K562 (cell line): ENCODE measurements around the gene ZC3HAV1L. TPM values are rescaled to one million over a fixed set of nuclear protein-coding genes. Genes with fewer than 3 reads are reported as not detected.

Experiments
- ATAC-seq: fragments of 200-7000 bp; cut with Tn5 transposase; 3 replicates; pipeline ENCODE4 v1.9.1; 2020; ENCODE audit warnings: moderate library complexity
- BruUV-seq: library from RNA; stranded (reverse); fragments of 400-500 nt; replicated peaks from 2 replicates; lab custom pipeline; 2021; lab: Mats Ljungman, UMichigan
- CTCF ChIA-PET: fragments of 300-600 bp; formaldehyde crosslinking; extraction: SDS; loops from one replicate; lab custom pipeline; 2021; ENCODE audit warnings: low intra/inter-chr PET ratio; lab: Yijun Ruan, JAX
- POLR2A ChIA-PET: fragments of 300-600, 350-650 bp; sonication (Branson Sonifier 250); formaldehyde crosslinking; extraction: SDS; loops from one replicate; lab custom pipeline; 2021; ENCODE audit warnings: antibody characterized with exemption, inconsistent platforms; lab: Yijun Ruan, JAX
- DNase-seq, 4 experiments: peaks; one replicate each; pipeline versions ENCODE4 v3.0.0 to v3.0.0-alpha.2; 2011 to 2018; ENCODE audit warnings: low spot score in 3 of 4, mixed read lengths in 3 of 4; ENCODE audit errors: extremely low read depth in 1 of 4
- FAIRE-seq: peaks from 2 replicates; lab custom pipeline; 2011; peaks lifted over from hg19 to GRCh38; lab: Jason Lieb, UNC
- H2AFZ ChIP-seq: 2 replicates; pipeline ENCODE4 v1.6.0; 2011; ENCODE audit warnings: low read depth, low read length, control low read depth, inconsistent platforms
- H3K27ac ChIP-seq: fragments of 200-600 bp; 3 replicates; pipeline ENCODE4 v1.8.0; 2011; ENCODE audit warnings: low read depth, mild to moderate bottlenecking, control low read depth, inconsistent platforms, low read length, moderate library complexity, mixed read lengths; ENCODE audit errors: extremely low read depth
- H3K27me3 ChIP-seq, 2 experiments: fragments of 300-600 bp in 1 of 2; 2 replicates in 1 of 2; 3 replicates in 1 of 2; pipeline versions ENCODE4 v1.6.0 to v1.8.0; 2011; ENCODE audit warnings: inconsistent platforms in 2 of 2, low read length in 2 of 2, mild to moderate bottlenecking in 1 of 2, mixed read lengths in 1 of 2, moderate library complexity in 1 of 2; ENCODE audit not compliant: control insufficient read depth in 2 of 2, insufficient read depth in 2 of 2
- H3K36me3 ChIP-seq: fragments of 300-600 bp; 3 replicates; pipeline ENCODE4 v1.8.0; 2011; ENCODE audit warnings: mild to moderate bottlenecking, low read length, inconsistent platforms; ENCODE audit not compliant: control insufficient read depth, insufficient read depth
- H3K4me1 ChIP-seq, 2 experiments: fragments of 200-600 bp in 1 of 2; replicated peaks in 1 of 2; 2 replicates in 1 of 2; 3 replicates in 1 of 2; pipeline versions ENCODE4 v1.5.1 to v1.8.0; 2011; ENCODE audit warnings: inconsistent platforms in 2 of 2, low read length in 2 of 2, mild to moderate bottlenecking in 1 of 2, mixed read lengths in 1 of 2, moderate library complexity in 1 of 2; ENCODE audit not compliant: control insufficient read depth in 2 of 2, insufficient read depth in 2 of 2
- H3K4me2 ChIP-seq: 2 replicates; pipeline ENCODE4 v1.6.1; 2011; ENCODE audit warnings: low read length, control low read depth, inconsistent platforms, mixed read lengths; ENCODE audit not compliant: insufficient read depth
- H3K4me3 ChIP-seq: fragments of 200-600 bp; sonication (generic), shearing (Covaris generic); 2 replicates; pipeline ENCODE4 v1.5.1; 2016; ENCODE audit warnings: control low read depth, inconsistent platforms
- H3K79me2 ChIP-seq: fragments of 200-600 bp; 3 replicates; pipeline ENCODE4 v1.8.0; 2011; ENCODE audit warnings: low read length, inconsistent platforms; ENCODE audit not compliant: control insufficient read depth, insufficient read depth
- H3K9ac ChIP-seq, 2 experiments: 2 replicates each; pipeline versions ENCODE4 v1.6.0 to v1.6.1; 2011; ENCODE audit warnings: low read depth in 2 of 2, low read length in 2 of 2, control low read depth in 1 of 2, inconsistent platforms in 1 of 2, mild to moderate bottlenecking in 1 of 2, mixed read lengths in 1 of 2; ENCODE audit not compliant: insufficient read depth in 1 of 2
- H3K9me1 ChIP-seq: one replicate; pipeline ENCODE4 v1.6.0; 2011; ENCODE audit warnings: inconsistent platforms, mild to moderate bottlenecking, low read length, moderate library complexity; ENCODE audit not compliant: control insufficient read depth, insufficient read depth
- H3K9me3 ChIP-seq: replicated peaks from 2 replicates; pipeline ENCODE4 v1.5.1; 2011; ENCODE audit warnings: low read depth, low read length, inconsistent platforms; ENCODE audit not compliant: control insufficient read depth, insufficient read depth
- H4K20me1 ChIP-seq: replicated peaks from 2 replicates; pipeline ENCODE4 v1.6.1; 2011; ENCODE audit warnings: low read length, inconsistent platforms, mixed read lengths; ENCODE audit not compliant: control insufficient read depth, insufficient read depth
- CREB5 ChIP-seq: fragments of 250-450 bp; sonication (Bioruptor Pico); IDR thresholded peaks from 2 replicates; pipeline ENCODE4 v1.5.0; 2020; ENCODE audit warnings: mild to moderate bottlenecking
- FUS ChIP-seq: fragments of 200-400 bp; formaldehyde crosslinking; optimal IDR thresholded peaks from 2 replicates; pipeline ENCODE3; 2017; ENCODE audit warnings: low read depth, low read length
- ILF3 ChIP-seq: fragments of 450-650 bp; IDR thresholded peaks from 2 replicates; pipeline ENCODE4 v1.6.1; 2018; ENCODE audit warnings: antibody characterized with exemption, mild to moderate bottlenecking, moderate library complexity, borderline replicate concordance
- NCOA6 ChIP-seq: fragments of 450-650 bp; IDR thresholded peaks from 2 replicates; pipeline ENCODE4 v1.6.1; 2017; ENCODE audit warnings: mild to moderate bottlenecking
- SOX6 ChIP-seq: fragments of 450-650 bp; IDR thresholded peaks from 2 replicates; pipeline ENCODE4 v1.6.1; 2014; ENCODE audit warnings: mild to moderate bottlenecking
- ZNF121 ChIP-seq: sonication (generic); formaldehyde crosslinking; conservative IDR thresholded peaks from 2 replicates; pipeline ENCODE4 v1.8.0; 2022; ENCODE audit warnings: missing genetic modification reagents
- ZNF785 ChIP-seq: fragments of 250-450 bp; sonication (Bioruptor Pico); IDR thresholded peaks from 2 replicates; pipeline ENCODE4 v1.4.0; 2020; ENCODE audit warnings: mild to moderate bottlenecking
- WGBS: fragments of 100-300 bp; shearing (Covaris generic); methylation state at CpG from one replicate; pipeline ENCODE4 v1.1.6; 2016; ENCODE audit warnings: low coverage, mixed read lengths; ENCODE audit not compliant: insufficient coverage; ENCODE audit errors: missing lambda C conversion rate; 5-methylcytosine and 5-hydroxymethylcytosine counted together
- in situ Hi-C: fragments of 300-500 bp; cut with MboI; formaldehyde crosslinking; loops from 4 replicates; pipeline ENCODE4 v1.15.0; 2018; ENCODE audit warnings: inconsistent platforms, mixed read lengths
- intact Hi-C: fragments of 100-400 bp; cut with micrococcal nuclease; formaldehyde crosslinking; loops from 2 replicates; pipeline ENCODE4 v1.14.2; 2022
- polyA plus RNA-seq, 8 experiments: library from polyadenylated mRNA; depleted of rRNA in 4 of 8; stranded (reverse) in 5 of 8; unstranded in 3 of 8; fragments of >200 nt; fragmentation: Nextera tagmentation in 2 of 8; fragmentation: Illumina TruSeq in 1 of 8; extraction: Ambion mirVana in 2 of 8; extraction: Trizol in 1 of 8; gene quantifications; 2 replicates each; pipeline versions ENCODE4 v1.2.1 to v1.2.3, GENCODE V29; 2011 to 2014; ENCODE audit warnings: inconsistent platforms in 1 of 8, missing spikeins in 1 of 8
- total RNA-seq, 7 experiments: library from RNA; depleted of rRNA in 6 of 7; stranded (reverse); fragments of >200 nt in 6 of 7; fragmentation: Illumina TruSeq in 2 of 7; extraction: Trizol in 2 of 7; gene quantifications; 2 replicates each; pipeline versions ENCODE4 v1.2.1 to v1.2.3, GENCODE V29; 2011 to 2021; ENCODE audit warnings: low replicate concordance in 1 of 7
- TF ChIP-seq, protein P1 (sequence below): sonication (generic); formaldehyde crosslinking; IDR thresholded peaks from 2 replicates; pipeline ENCODE4 v1.8.0; 2022; ENCODE audit warnings: mild to moderate bottlenecking, low read depth, missing genetic modification reagents

ZC3HAV1L gene
- total and polyA plus RNA-seq, 9 of the 15 experiments (the other 6 are each of a cell fraction or from before 2014, with no cell fraction given), result not detected

- intact Hi-C loops (no loop called here), in situ Hi-C loops (no loop called here)
- no TSS peak for BruUV-seq
- Histone ChIP-seq H3K4me2 (no peak overlapping the region), H3K9ac (no peak overlapping the region), H2AFZ (no peak overlapping the region), H4K20me1 (no peaks in the 10 kb centered on the region; the same call in 1 of the 2 replicates), H3K79me2 (no peaks in the 10 kb centered on the region), H3K27me3 (no peaks in the 10 kb centered on the region; a peak in 1 of 5 replicates), H3K36me3 (no peaks in the 10 kb centered on the region), H3K4me3 (no peak overlapping the region), H3K9me1 (no peaks in the 10 kb centered on the region), H3K9me3 (no peaks in the 10 kb centered on the region), H3K4me1 (no peaks in the 10 kb centered on the region), H3K27ac (no peak overlapping the region)
- 10% methylated on average over 4 of the region's 4 CpGs for WGBS
- DNase-seq (no peak), FAIRE-seq (no peak), ATAC-seq (no peak)
- ChIA-PET POLR2A (interaction anchor here (0.5 to 1.2 kb wide), 3 partner anchors 20 to 492 kb away, joined by 3 to 4 read pairs (median 4); no protein-coding TSS in a partner anchor), CTCF (no interaction called here)
- peak; percentile 85 for TF ChIP-seq ZNF121
- TF ChIP-seq ZNF785, result no peak
Measured at GRCh38 chr7:139022286-139022685, 13.6 kb downstream of the ZC3HAV1L start.

DNA sequence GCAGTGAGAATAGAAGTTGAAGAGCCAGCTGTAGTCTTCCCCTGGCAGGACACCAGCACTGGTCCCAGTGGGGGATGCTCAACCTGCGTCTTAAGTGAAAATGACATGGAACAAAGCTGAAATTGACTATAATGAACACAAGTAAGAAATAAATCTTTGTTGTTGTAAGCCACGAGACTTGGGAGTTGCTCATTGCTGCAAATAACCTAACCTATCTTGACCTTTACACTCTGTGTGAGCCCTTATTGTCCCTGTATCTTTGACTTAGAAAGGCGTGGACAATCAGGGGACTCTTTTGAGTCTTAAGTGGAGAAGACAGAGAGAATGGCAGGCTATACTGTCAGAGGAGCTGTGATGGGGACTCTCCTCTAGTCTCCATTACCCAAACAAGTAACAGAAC is 16.9 kb downstream of the ZC3HAV1L start:
- Histone ChIP-seq H3K79me2 (no peaks in the 10 kb centered on the region), H3K9me3 (no peaks in the 10 kb centered on the region), H3K4me2 (no peak overlapping the region), H3K4me1 (no peaks in the 10 kb centered on the region), H3K36me3 (no peaks in the 10 kb centered on the region), H4K20me1 (no peaks in the 10 kb centered on the region; the same call in 1 of the 2 replicates), H3K9ac (no peak overlapping the region), H3K27me3 (peaks cover 16 to 18% of the 10 kb centered on the region in 2 experiments), H2AFZ (no peak overlapping the region; the same call in 1 of the 2 replicates), H3K27ac (no peak overlapping the region), H3K9me1 (no peaks in the 10 kb centered on the region), H3K4me3 (no peak overlapping the region)
- DNase-seq (peak in 1 of 4 experiments; percentile 9), ATAC-seq (peak; percentile 21), FAIRE-seq (no peak)
- intact Hi-C loops (loop anchor here (5.0 to 10.0 kb wide), 3 partner anchors 38 to 323 kb away; partner anchors contain the start of gene FMC1), in situ Hi-C loops (no loop called here)
- ChIA-PET POLR2A (interaction anchor here (0.9 to 1.3 kb wide), 4 partner anchors 11 to 56 kb away, joined by 3 read pairs; no protein-coding TSS in a partner anchor), CTCF (interaction anchor here (4.6 kb wide), 1 partner anchor 56 kb away, joined by 51 read pairs; no protein-coding TSS in a partner anchor)
- 10% methylated on average over 3 of the region's 3 CpGs for WGBS
- TF ChIP-seq SOX6 (no peak), CREB5 (no peak), FUS (no peak), NCOA6 (no peak), ILF3 (no peak)
- TF ChIP-seq, protein P1, sequence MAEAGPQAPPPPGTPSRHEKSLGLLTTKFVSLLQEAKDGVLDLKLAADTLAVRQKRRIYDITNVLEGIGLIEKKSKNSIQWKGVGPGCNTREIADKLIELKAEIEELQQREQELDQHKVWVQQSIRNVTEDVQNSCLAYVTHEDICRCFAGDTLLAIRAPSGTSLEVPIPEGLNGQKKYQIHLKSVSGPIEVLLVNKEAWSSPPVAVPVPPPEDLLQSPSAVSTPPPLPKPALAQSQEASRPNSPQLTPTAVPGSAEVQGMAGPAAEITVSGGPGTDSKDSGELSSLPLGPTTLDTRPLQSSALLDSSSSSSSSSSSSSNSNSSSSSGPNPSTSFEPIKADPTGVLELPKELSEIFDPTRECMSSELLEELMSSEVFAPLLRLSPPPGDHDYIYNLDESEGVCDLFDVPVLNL (CRISPR knock-in tag), result no peak
- no TSS peak for BruUV-seq
